ENCODE results near the gene NR2F6.

- TF ChIP-seq CTCF (conservative IDR thresholded peaks at IDR 0.05) (no peak), ZFX (IDR thresholded peaks at IDR 0.05) (no peak)
These were observed 30.4 kb downstream of the NR2F6 start, which contains the start of gene USE1 for GRCh38 chr19:17215127-17215971.

Measured in C4-2B (cell line).